ENCODE data around the gene RRAGD. TPM values are rescaled to one million over a fixed set of nuclear protein-coding genes. Genes with fewer than 3 reads are reported as not detected.

Gene RRAGD
- total and polyA plus RNA-seq, 2 experiments from 2014 or later, result 11.8 to 28.1 TPM

GRCh38 chr6:89443658-89444057 lies 31.6 kb upstream of the RRAGD start:
- no peak overlapping the region for H3K4me3 ChIP-seq
- H3K27ac ChIP-seq, result no peak overlapping the region
- no peaks in the 10 kb centered on the region for H3K36me3 ChIP-seq (replicated peaks; ENCODE audit: insufficient read depth, low read depth)
- H4K20me1 ChIP-seq (ENCODE audit: insufficient read depth, poor library complexity, severe bottlenecking), result peaks cover 2% of the 10 kb centered on the region
- H3K9me2 ChIP-seq (replicated peaks; ENCODE audit: insufficient read depth), result no peaks in the 10 kb centered on the region
- WGBS (ENCODE audit: low lambda C conversion rate, missing lambda C conversion rate), result 53% methylated on average over 5 of the region's 5 CpGs
- no peak for TF ChIP-seq EZH2phosphoT487 (IDR thresholded peaks at IDR 0.05; ENCODE audit: low read depth, severe bottlenecking, unreplicated experiment)
- no peak for TF ChIP-seq CTCF (IDR thresholded peaks at IDR 0.05; ENCODE audit: poor library complexity)
- no peak for TF ChIP-seq EZH2 (IDR thresholded peaks at IDR 0.05; ENCODE audit: borderline replicate concordance)
- H3K4me2 ChIP-seq, result peak overlapping the region; percentile 31
- H3K4me1 ChIP-seq (ENCODE audit: insufficient read depth), result peaks cover 3% of the 10 kb centered on the region
- DNase-seq (ENCODE audit: low spot score), result peak; percentile 46
- no peak overlapping the region for H2AFZ ChIP-seq
- no peaks in the 10 kb centered on the region for H3K9me3 ChIP-seq (ENCODE audit: low read depth)
- H3K27me3 ChIP-seq, result no peaks in the 10 kb centered on the region
- peaks cover 56% of the 10 kb centered on the region for H3K79me2 ChIP-seq

GRCh38 chr6:89440200-89440599 lies 28.1 kb upstream of the RRAGD start:
- no peaks in the 10 kb centered on the region for H3K36me3 ChIP-seq (replicated peaks; ENCODE audit: insufficient read depth, low read depth)
- H3K9me2 ChIP-seq (replicated peaks; ENCODE audit: insufficient read depth), result no peaks in the 10 kb centered on the region
- no peak overlapping the region for H3K4me2 ChIP-seq
- peaks cover 58% of the 10 kb centered on the region for H3K79me2 ChIP-seq
- WGBS (ENCODE audit: low lambda C conversion rate, missing lambda C conversion rate), result 92% methylated on average over 3 of the region's 3 CpGs
- no peaks in the 10 kb centered on the region for H3K27me3 ChIP-seq
- no peaks in the 10 kb centered on the region for H3K9me3 ChIP-seq (ENCODE audit: low read depth)
- no peak overlapping the region for H3K4me3 ChIP-seq
- TF ChIP-seq EZH2phosphoT487 (IDR thresholded peaks at IDR 0.05; ENCODE audit: low read depth, severe bottlenecking, unreplicated experiment) (no peak), EZH2 (IDR thresholded peaks at IDR 0.05; ENCODE audit: borderline replicate concordance) (no peak), CTCF (IDR thresholded peaks at IDR 0.05; ENCODE audit: poor library complexity) (no peak)
- H3K4me1 ChIP-seq (ENCODE audit: insufficient read depth), result peaks cover 3% of the 10 kb centered on the region
- H4K20me1 ChIP-seq (ENCODE audit: insufficient read depth, poor library complexity, severe bottlenecking), result peaks cover 2% of the 10 kb centered on the region
- H3K27ac ChIP-seq, result no peak overlapping the region
- DNase-seq (ENCODE audit: low spot score), result no peak
- no peak overlapping the region for H2AFZ ChIP-seq

- no peak for TF ChIP-seq EZH2 (IDR thresholded peaks at IDR 0.05; ENCODE audit: borderline replicate concordance)
- TF ChIP-seq EZH2phosphoT487 (IDR thresholded peaks at IDR 0.05; ENCODE audit: low read depth, severe bottlenecking, unreplicated experiment), result no peak
- no peak for TF ChIP-seq CTCF (IDR thresholded peaks at IDR 0.05; ENCODE audit: poor library complexity)
- H3K9me3 ChIP-seq (ENCODE audit: low read depth), result no peaks in the 10 kb centered on the region
- no peaks in the 10 kb centered on the region for H3K27me3 ChIP-seq
- no peak for DNase-seq (ENCODE audit: low spot score)
- H3K4me3 ChIP-seq, result no peak overlapping the region
- peaks cover 2% of the 10 kb centered on the region for H4K20me1 ChIP-seq (ENCODE audit: insufficient read depth, poor library complexity, severe bottlenecking)
- H3K27ac ChIP-seq, result no peak overlapping the region
- H3K4me2 ChIP-seq, result no peak overlapping the region
- H3K9me2 ChIP-seq (replicated peaks; ENCODE audit: insufficient read depth), result no peaks in the 10 kb centered on the region
- WGBS (ENCODE audit: low lambda C conversion rate, missing lambda C conversion rate), result 93% methylated on average over 2 of the region's 2 CpGs
- peaks cover 5% of the 10 kb centered on the region for H3K4me1 ChIP-seq (ENCODE audit: insufficient read depth)
- no peaks in the 10 kb centered on the region for H3K36me3 ChIP-seq (replicated peaks; ENCODE audit: insufficient read depth, low read depth)
- peaks cover 61% of the 10 kb centered on the region for H3K79me2 ChIP-seq
- no peak overlapping the region for H2AFZ ChIP-seq
Observed at GRCh38 chr6:89439014-89439413, 26.9 kb upstream of the RRAGD start.

- Histone ChIP-seq H3K4me3 (no peak overlapping the region), H4K20me1 (ENCODE audit: insufficient read depth, poor library complexity, severe bottlenecking) (peaks cover 2% of the 10 kb centered on the region), H2AFZ (no peak overlapping the region), H3K4me2 (no peak overlapping the region), H3K27ac (peak overlapping the region; percentile 35), H3K9me3 (ENCODE audit: low read depth) (no peaks in the 10 kb centered on the region), H3K79me2 (peaks cover 64% of the 10 kb centered on the region), H3K27me3 (no peaks in the 10 kb centered on the region), H3K4me1 (ENCODE audit: insufficient read depth) (peaks cover 5% of the 10 kb centered on the region), H3K9me2 (replicated peaks; ENCODE audit: insufficient read depth) (no peaks in the 10 kb centered on the region), H3K36me3 (replicated peaks; ENCODE audit: insufficient read depth, low read depth) (no peaks in the 10 kb centered on the region)
- peak; percentile 38 for DNase-seq (ENCODE audit: low spot score)
- WGBS (ENCODE audit: low lambda C conversion rate, missing lambda C conversion rate), result 89% methylated on average over 1 of the region's 1 CpG
- TF ChIP-seq CTCF (IDR thresholded peaks at IDR 0.05; ENCODE audit: poor library complexity), result no peak
Observed at GRCh38 chr6:89438248-89438647, 26.2 kb upstream of the RRAGD start.

Measured in hepatocyte (in vitro differentiated cells).